ENCODE data around the gene MDFIC2.
"Not testable (repeated sequence)": the region's sequence is repeated elsewhere in the genome, so short reads cannot be mapped to it uniquely, and the experiment has no call there.

The MDFIC2 gene

GRCh38 chr3:70312336-70312735 lies at the start of gene MDFIC2:
Gene MDFIC2, minus strand, starts transcription at chr3:70312638. Its CDS starts 665 bp downstream, at chr3:70311973.
- DNase-seq (ENCODE audit: low read depth): no peak
- no peak for TF ChIP-seq CTCF (IDR thresholded peaks at IDR 0.05; ENCODE audit: insufficient read depth, low read depth, low read length, missing control alignments)
- H3K4me3 ChIP-seq (ENCODE audit: low read length): no peak within 1 kb of the TSS

GRCh38 chr3:70360979-70361760 lies 48.7 kb upstream of the MDFIC2 start:
- H3K4me3 ChIP-seq (ENCODE audit: low read length): no peak overlapping the region
- TF ChIP-seq CTCF (IDR thresholded peaks at IDR 0.05; ENCODE audit: insufficient read depth, low read depth, low read length, missing control alignments): no peak
- DNase-seq (ENCODE audit: low read depth): peak; percentile 51

GRCh38 chr3:70359711-70360110 lies 47.3 kb upstream of the MDFIC2 start:
- TF ChIP-seq CTCF (IDR thresholded peaks at IDR 0.05; ENCODE audit: insufficient read depth, low read depth, low read length, missing control alignments): no peak
- DNase-seq (ENCODE audit: low read depth): no peak
- H3K4me3 ChIP-seq (ENCODE audit: low read length): no peak overlapping the region

- TF ChIP-seq CTCF (IDR thresholded peaks at IDR 0.05; ENCODE audit: insufficient read depth, low read depth, low read length, missing control alignments): peak; percentile 69
- H3K4me3 ChIP-seq (ENCODE audit: low read length): no peak overlapping the region
- DNase-seq (ENCODE audit: low read depth): peak; percentile 57
These were observed 46.6 kb upstream of the MDFIC2 start for GRCh38 chr3:70358978-70359580.

GRCh38 chr3:70352215-70352614 lies 39.8 kb upstream of the MDFIC2 start:
- no peak overlapping the region for H3K4me3 ChIP-seq (ENCODE audit: low read length)
- no peak for TF ChIP-seq CTCF (IDR thresholded peaks at IDR 0.05; ENCODE audit: insufficient read depth, low read depth, low read length, missing control alignments)
- DNase-seq (ENCODE audit: low read depth): no peak

- TF ChIP-seq CTCF (IDR thresholded peaks at IDR 0.05; ENCODE audit: insufficient read depth, low read depth, low read length, missing control alignments): no peak
- peak; percentile 6 for DNase-seq (ENCODE audit: low read depth)
- no peak overlapping the region for H3K4me3 ChIP-seq (ENCODE audit: low read length)
These were observed 29.7 kb upstream of the MDFIC2 start for GRCh38 chr3:70342149-70342548.

- not testable (repeated sequence) for H3K4me3 ChIP-seq (ENCODE audit: low read length); DNase-seq (ENCODE audit: low read depth)
These were observed 24.4 kb upstream of the MDFIC2 start for GRCh38 chr3:70336885-70337284.

Data from epithelial cell of esophagus (primary cell).